ENCODE results near the gene CRACR2B. TPM values are rescaled to one million over a fixed set of nuclear protein-coding genes. Genes with fewer than 3 reads are reported as not detected.

Gene CRACR2B
- total and polyA plus RNA-seq, 2 of the 8 experiments (the other 6 are each of a cell fraction or from before 2014, with no cell fraction given): 18.2 to 26.4 TPM

DNA sequence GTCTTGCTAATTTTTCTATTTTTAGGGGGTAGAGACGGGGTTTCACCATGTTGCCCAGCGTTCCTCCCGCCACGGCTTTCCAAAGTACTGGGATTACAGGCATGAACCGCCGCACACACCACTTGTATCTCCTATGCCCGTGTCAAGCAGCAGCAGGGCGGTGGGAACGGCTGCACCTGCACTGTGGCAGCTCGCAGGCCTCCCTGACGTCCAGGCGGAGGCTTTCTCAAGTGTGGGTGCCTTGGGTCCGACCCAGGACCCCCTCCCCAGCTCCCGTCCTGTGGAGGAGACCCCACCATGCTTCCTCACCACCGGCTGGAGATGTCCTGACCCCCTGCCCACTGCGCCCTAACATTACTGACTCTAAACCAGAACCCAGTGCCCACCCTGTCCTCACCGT, 40.7 kb downstream of the CRACR2B start (continued):
- TF ChIP-seq, protein P1, sequence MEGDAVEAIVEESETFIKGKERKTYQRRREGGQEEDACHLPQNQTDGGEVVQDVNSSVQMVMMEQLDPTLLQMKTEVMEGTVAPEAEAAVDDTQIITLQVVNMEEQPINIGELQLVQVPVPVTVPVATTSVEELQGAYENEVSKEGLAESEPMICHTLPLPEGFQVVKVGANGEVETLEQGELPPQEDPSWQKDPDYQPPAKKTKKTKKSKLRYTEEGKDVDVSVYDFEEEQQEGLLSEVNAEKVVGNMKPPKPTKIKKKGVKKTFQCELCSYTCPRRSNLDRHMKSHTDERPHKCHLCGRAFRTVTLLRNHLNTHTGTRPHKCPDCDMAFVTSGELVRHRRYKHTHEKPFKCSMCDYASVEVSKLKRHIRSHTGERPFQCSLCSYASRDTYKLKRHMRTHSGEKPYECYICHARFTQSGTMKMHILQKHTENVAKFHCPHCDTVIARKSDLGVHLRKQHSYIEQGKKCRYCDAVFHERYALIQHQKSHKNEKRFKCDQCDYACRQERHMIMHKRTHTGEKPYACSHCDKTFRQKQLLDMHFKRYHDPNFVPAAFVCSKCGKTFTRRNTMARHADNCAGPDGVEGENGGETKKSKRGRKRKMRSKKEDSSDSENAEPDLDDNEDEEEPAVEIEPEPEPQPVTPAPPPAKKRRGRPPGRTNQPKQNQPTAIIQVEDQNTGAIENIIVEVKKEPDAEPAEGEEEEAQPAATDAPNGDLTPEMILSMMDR (IDR thresholded peaks at IDR 0.05; ENCODE audit: control extremely low read depth in 1 of 3, insufficient read depth in 1 of 3, low read depth in 1 of 3, low read length in 3 of 3): no peak

Data from H1 (cell line).